HepG2 (cell line): ENCODE results near the gene CACNA1G. TPM values are rescaled to one million over a fixed set of nuclear protein-coding genes. Genes with fewer than 3 reads are reported as not detected.
A peak's percentile ranks its signal among the peaks of the same experiment; 100 is the strongest.

Source experiments
- CEBPG ChIP-seq: IDR thresholded peaks from 2 replicates; pipeline ENCODE4 v1.6.1; 2016
- HDAC1 ChIP-seq: sonication (generic); formaldehyde crosslinking; IDR thresholded peaks from 2 replicates; pipeline ENCODE4 v1.5.1; 2020; ENCODE audit warnings: mild to moderate bottlenecking, missing genetic modification reagents
- ISX ChIP-seq: sonication (generic); formaldehyde crosslinking; conservative IDR thresholded peaks from 2 replicates; pipeline ENCODE4 v1.5.0; 2020; ENCODE audit warnings: missing genetic modification reagents
- SRSF1 ChIP-seq: fragments of 200-400 bp; formaldehyde crosslinking; optimal IDR thresholded peaks from 2 replicates; pipeline ENCODE3; 2017; ENCODE audit warnings: mild to moderate bottlenecking, low read depth, low read length, moderate library complexity
- ZNF350 ChIP-seq: sonication (generic); formaldehyde crosslinking; IDR thresholded peaks from 2 replicates; pipeline ENCODE4 v1.4.0; 2020; ENCODE audit warnings: mild to moderate bottlenecking, low read depth, missing genetic modification reagents, borderline replicate concordance
- ZNF501 ChIP-seq: sonication (generic); formaldehyde crosslinking; IDR thresholded peaks from 2 replicates; pipeline ENCODE4 v1.5.1; 2020; ENCODE audit warnings: mild to moderate bottlenecking, moderate library complexity, missing genetic modification reagents
- ZNF510 ChIP-seq: sonication (generic); formaldehyde crosslinking; IDR thresholded peaks from 2 replicates; pipeline ENCODE4 v1.4.0; 2020; ENCODE audit warnings: low read depth, mild to moderate bottlenecking, missing genetic modification reagents
- polyA plus RNA-seq, 8 experiments: library from polyadenylated mRNA; depleted of rRNA in 3 of 8; stranded (reverse) in 7 of 8; unstranded in 1 of 8; fragments of >200 nt; fragmentation: Illumina TruSeq in 4 of 8; extraction: Trizol in 4 of 8; gene quantifications; 2 replicates each; pipeline versions ENCODE4 v1.2.1 to v1.2.3, GENCODE V29; 2011 to 2016; ENCODE audit warnings: low read depth in 4 of 8, missing spikeins in 1 of 8, mixed read lengths in 1 of 8; ENCODE audit not compliant: insufficient read depth in 1 of 8
- total RNA-seq, 5 experiments: library from RNA; depleted of rRNA; stranded (reverse); fragments of >200 nt; fragmentation: Illumina TruSeq; extraction: Trizol; gene quantifications; 2 replicates each; pipeline ENCODE4 v1.2.3, GENCODE V29; 2016; ENCODE audit warnings: low read depth in 1 of 5
- TF ChIP-seq, protein P1 (sequence below): sonication (generic); formaldehyde crosslinking; IDR thresholded peaks from 2 replicates; pipeline ENCODE4 v1.4.0; 2020; ENCODE audit warnings: missing genetic modification reagents, mild to moderate bottlenecking, borderline replicate concordance
- TF ChIP-seq, protein P2 (sequence below): sonication (generic); formaldehyde crosslinking; IDR thresholded peaks from 2 replicates; pipeline ENCODE4 v1.5.0; 2020; ENCODE audit warnings: mild to moderate bottlenecking, missing genetic modification reagents, borderline replicate concordance
- TF ChIP-seq, protein P3 (sequence below), 2 experiments: sonication (generic) in 1 of 2; formaldehyde crosslinking in 1 of 2; IDR thresholded peaks; 2 replicates each; pipeline versions ENCODE4 v1.6.1 to v1.9.0; 2014 to 2022; ENCODE audit warnings: antibody characterized with exemption in 1 of 2, borderline replicate concordance in 1 of 2, inconsistent platforms in 1 of 2, low read depth in 1 of 2, missing genetic modification reagents in 1 of 2
- TF ChIP-seq, protein P4 (sequence below): IDR thresholded peaks from 2 replicates; pipeline ENCODE4 v1.4.0; 2020; ENCODE audit warnings: mild to moderate bottlenecking, missing genetic modification reagents

Gene CACNA1G
- total and polyA plus RNA-seq, 2 of the 13 experiments (the other 11 are each of a cell fraction or from before 2014, with no cell fraction given) = 0.02 TPM; not detected in 1

DNA sequence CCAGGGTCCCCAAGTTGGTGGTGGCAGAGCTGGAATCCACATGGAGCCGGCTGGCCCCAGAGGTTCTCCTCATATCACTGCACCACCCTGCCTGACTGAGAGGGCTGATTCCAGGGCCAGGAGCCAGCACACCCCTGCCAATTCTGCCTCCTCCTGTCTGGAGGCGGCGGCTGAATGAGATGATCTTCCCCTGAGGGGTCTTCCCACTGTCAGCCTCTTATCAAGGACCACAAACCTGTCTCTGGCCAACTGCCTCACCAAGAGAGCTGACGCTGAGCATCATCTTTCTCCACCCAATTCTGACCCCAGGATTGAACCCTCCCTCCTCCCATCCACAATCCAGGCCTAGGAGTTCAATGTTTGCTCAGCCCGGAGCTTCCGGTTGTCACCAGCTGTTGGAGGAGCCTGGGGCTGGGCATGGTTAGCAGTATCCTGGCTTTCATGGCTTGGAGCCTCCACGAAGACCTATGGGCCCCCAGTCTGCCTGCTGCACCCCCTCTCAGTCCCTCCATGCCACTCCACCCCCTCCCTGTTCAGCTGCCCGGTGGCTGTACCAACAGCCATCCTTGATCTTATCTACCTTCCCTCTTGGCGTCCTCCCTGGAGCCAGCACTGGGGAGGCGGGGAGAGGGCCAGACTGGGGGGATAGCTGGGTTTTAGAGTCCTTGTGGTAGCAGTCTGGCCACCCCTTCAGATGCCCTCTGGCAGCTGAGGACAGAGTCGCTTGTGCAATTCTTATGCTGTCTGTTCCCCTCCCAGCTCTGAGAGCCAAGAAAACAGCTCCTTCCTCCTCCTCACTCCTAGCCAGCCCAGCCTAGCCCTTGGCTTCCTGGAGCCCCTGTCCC, 99.7 kb downstream of the CACNA1G start (continued):
- TF ChIP-seq HDAC1 (CRISPR knock-in tag) (peak; percentile 43; the same call in 1 of the 2 replicates), ZNF501 (peak; percentile 57; the same call in 1 of the 2 replicates), ZNF510 (CRISPR knock-in tag) (0 out of 2 replicates have a peak, but pooled peaks have one; percentile 26), ISX (CRISPR knock-in tag) (no peak), ZNF350 (CRISPR knock-in tag) (peak; percentile 52; the same call in 1 of the 2 replicates), CEBPG (peak; percentile 21; the same call in 1 of the 2 replicates), SRSF1 (peak; percentile 50)
- TF ChIP-seq, protein P1, sequence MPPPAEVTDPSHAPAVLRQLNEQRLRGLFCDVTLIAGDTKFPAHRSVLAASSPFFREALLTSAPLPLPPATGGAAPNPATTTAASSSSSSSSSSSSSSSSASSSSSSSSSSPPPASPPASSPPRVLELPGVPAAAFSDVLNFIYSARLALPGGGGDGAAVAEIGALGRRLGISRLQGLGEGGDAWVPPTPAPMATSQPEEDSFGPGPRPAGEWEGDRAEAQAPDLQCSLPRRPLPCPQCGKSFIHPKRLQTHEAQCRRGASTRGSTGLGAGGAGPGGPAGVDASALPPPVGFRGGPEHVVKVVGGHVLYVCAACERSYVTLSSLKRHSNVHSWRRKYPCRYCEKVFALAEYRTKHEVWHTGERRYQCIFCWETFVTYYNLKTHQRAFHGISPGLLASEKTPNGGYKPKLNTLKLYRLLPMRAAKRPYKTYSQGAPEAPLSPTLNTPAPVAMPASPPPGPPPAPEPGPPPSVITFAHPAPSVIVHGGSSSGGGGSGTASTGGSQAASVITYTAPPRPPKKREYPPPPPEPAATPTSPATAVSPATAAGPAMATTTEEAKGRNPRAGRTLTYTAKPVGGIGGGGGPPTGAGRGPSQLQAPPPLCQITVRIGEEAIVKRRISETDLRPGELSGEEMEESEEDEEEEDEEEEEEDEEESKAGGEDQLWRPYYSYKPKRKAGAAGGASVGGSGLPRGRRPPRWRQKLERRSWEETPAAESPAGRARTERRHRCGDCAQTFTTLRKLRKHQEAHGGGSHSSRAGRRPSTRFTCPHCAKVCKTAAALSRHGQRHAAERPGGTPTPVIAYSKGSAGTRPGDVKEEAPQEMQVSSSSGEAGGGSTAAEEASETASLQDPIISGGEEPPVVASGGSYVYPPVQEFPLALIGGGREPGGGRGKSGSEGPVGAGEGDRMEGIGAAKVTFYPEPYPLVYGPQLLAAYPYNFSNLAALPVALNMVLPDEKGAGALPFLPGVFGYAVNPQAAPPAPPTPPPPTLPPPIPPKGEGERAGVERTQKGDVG (CRISPR knock-in tag) = 0 out of 2 replicates have a peak, but pooled peaks have one; percentile 21
- TF ChIP-seq, protein P2, sequence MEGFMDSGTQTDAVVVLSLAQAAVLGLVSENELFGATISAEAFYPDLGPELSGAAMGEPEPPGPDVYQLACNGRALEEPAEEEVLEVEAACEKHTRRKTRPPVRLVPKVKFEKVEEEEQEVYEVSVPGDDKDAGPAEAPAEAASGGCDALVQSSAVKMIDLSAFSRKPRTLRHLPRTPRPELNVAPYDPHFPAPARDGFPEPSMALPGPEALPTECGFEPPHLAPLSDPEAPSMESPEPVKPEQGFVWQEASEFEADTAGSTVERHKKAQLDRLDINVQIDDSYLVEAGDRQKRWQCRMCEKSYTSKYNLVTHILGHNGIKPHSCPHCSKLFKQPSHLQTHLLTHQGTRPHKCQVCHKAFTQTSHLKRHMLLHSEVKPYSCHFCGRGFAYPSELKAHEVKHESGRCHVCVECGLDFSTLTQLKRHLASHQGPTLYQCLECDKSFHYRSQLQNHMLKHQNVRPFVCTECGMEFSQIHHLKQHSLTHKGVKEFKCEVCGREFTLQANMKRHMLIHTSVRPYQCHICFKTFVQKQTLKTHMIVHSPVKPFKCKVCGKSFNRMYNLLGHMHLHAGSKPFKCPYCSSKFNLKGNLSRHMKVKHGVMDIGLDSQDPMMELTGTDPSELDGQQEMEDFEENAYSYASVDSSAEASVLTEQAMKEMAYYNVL (CRISPR knock-in tag) = peak; percentile 25; the same call in 1 of the 2 replicates
- TF ChIP-seq, protein P3, sequence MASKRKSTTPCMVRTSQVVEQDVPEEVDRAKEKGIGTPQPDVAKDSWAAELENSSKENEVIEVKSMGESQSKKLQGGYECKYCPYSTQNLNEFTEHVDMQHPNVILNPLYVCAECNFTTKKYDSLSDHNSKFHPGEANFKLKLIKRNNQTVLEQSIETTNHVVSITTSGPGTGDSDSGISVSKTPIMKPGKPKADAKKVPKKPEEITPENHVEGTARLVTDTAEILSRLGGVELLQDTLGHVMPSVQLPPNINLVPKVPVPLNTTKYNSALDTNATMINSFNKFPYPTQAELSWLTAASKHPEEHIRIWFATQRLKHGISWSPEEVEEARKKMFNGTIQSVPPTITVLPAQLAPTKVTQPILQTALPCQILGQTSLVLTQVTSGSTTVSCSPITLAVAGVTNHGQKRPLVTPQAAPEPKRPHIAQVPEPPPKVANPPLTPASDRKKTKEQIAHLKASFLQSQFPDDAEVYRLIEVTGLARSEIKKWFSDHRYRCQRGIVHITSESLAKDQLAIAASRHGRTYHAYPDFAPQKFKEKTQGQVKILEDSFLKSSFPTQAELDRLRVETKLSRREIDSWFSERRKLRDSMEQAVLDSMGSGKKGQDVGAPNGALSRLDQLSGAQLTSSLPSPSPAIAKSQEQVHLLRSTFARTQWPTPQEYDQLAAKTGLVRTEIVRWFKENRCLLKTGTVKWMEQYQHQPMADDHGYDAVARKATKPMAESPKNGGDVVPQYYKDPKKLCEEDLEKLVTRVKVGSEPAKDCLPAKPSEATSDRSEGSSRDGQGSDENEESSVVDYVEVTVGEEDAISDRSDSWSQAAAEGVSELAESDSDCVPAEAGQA (IDR thresholded peaks at IDR 0.05; ENCODE audit: low read depth) = no peak
- TF ChIP-seq, protein P3 (CRISPR knock-in tag; IDR thresholded peaks at IDR 0.05; ENCODE audit: borderline replicate concordance) = no peak
- TF ChIP-seq, protein P4, sequence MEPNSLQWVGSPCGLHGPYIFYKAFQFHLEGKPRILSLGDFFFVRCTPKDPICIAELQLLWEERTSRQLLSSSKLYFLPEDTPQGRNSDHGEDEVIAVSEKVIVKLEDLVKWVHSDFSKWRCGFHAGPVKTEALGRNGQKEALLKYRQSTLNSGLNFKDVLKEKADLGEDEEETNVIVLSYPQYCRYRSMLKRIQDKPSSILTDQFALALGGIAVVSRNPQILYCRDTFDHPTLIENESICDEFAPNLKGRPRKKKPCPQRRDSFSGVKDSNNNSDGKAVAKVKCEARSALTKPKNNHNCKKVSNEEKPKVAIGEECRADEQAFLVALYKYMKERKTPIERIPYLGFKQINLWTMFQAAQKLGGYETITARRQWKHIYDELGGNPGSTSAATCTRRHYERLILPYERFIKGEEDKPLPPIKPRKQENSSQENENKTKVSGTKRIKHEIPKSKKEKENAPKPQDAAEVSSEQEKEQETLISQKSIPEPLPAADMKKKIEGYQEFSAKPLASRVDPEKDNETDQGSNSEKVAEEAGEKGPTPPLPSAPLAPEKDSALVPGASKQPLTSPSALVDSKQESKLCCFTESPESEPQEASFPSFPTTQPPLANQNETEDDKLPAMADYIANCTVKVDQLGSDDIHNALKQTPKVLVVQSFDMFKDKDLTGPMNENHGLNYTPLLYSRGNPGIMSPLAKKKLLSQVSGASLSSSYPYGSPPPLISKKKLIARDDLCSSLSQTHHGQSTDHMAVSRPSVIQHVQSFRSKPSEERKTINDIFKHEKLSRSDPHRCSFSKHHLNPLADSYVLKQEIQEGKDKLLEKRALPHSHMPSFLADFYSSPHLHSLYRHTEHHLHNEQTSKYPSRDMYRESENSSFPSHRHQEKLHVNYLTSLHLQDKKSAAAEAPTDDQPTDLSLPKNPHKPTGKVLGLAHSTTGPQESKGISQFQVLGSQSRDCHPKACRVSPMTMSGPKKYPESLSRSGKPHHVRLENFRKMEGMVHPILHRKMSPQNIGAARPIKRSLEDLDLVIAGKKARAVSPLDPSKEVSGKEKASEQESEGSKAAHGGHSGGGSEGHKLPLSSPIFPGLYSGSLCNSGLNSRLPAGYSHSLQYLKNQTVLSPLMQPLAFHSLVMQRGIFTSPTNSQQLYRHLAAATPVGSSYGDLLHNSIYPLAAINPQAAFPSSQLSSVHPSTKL = peak; percentile 86
